ENCODE results near the gene CIRBP. TPM values are rescaled to one million over a fixed set of nuclear protein-coding genes. Genes with fewer than 3 reads are reported as not detected.

Gene CIRBP
- total and polyA plus RNA-seq, 2 of the 13 experiments (the other 11 are each of a cell fraction or from before 2014, with no cell fraction given), result 133 to 140 TPM

- TF ChIP-seq, protein P1, sequence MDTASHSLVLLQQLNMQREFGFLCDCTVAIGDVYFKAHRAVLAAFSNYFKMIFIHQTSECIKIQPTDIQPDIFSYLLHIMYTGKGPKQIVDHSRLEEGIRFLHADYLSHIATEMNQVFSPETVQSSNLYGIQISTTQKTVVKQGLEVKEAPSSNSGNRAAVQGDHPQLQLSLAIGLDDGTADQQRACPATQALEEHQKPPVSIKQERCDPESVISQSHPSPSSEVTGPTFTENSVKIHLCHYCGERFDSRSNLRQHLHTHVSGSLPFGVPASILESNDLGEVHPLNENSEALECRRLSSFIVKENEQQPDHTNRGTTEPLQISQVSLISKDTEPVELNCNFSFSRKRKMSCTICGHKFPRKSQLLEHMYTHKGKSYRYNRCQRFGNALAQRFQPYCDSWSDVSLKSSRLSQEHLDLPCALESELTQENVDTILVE (CRISPR knock-in tag; IDR thresholded peaks at IDR 0.05), result 0 out of 2 replicates have a peak, but pooled peaks have one; percentile 18
- TF ChIP-seq SIN3A (IDR thresholded peaks at IDR 0.05; ENCODE audit: borderline replicate concordance, low read depth, low read length) (0 out of 2 replicates have a peak, but pooled peaks have one; percentile 15), ZSCAN20 (CRISPR knock-in tag; IDR thresholded peaks at IDR 0.05; ENCODE audit: borderline replicate concordance) (no peak), ZNF75D (CRISPR knock-in tag; IDR thresholded peaks at IDR 0.05; ENCODE audit: borderline replicate concordance) (no peak), YEATS2 (CRISPR knock-in tag; IDR thresholded peaks at IDR 0.05; ENCODE audit: borderline replicate concordance) (no peak), NFRKB (IDR thresholded peaks at IDR 0.05) (no peak), CHD2 (IDR thresholded peaks at IDR 0.05; ENCODE audit: low read depth, low read length) (no peak), ZSCAN31 (CRISPR knock-in tag; IDR thresholded peaks at IDR 0.05; ENCODE audit: low read depth) (no peak), ZNF383 (CRISPR knock-in tag; IDR thresholded peaks at IDR 0.05; ENCODE audit: borderline replicate concordance) (no peak), SUZ12 (IDR thresholded peaks at IDR 0.05; ENCODE audit: low read depth, low read length) (no peak), ZMAT3 (CRISPR knock-in tag; conservative IDR thresholded peaks at IDR 0.05) (0 out of 2 replicates have a peak, but pooled peaks have one; percentile 77), ZBTB21 (CRISPR knock-in tag; IDR thresholded peaks at IDR 0.05) (no peak), ZBTB14 (CRISPR knock-in tag; IDR thresholded peaks at IDR 0.05) (no peak), IRF9 (CRISPR knock-in tag; IDR thresholded peaks at IDR 0.05; ENCODE audit: borderline replicate concordance) (no peak), CENPX (CRISPR knock-in tag; IDR thresholded peaks at IDR 0.05) (no peak), ZNF775 (CRISPR knock-in tag; IDR thresholded peaks at IDR 0.05; ENCODE audit: borderline replicate concordance) (no peak), BRCA1 (CRISPR knock-in tag; IDR thresholded peaks at IDR 0.05) (no peak), AKAP8 (CRISPR knock-in tag; IDR thresholded peaks at IDR 0.05) (peak; percentile 71; the same call in 1 of the 2 replicates)
- TF ChIP-seq, protein P2, sequence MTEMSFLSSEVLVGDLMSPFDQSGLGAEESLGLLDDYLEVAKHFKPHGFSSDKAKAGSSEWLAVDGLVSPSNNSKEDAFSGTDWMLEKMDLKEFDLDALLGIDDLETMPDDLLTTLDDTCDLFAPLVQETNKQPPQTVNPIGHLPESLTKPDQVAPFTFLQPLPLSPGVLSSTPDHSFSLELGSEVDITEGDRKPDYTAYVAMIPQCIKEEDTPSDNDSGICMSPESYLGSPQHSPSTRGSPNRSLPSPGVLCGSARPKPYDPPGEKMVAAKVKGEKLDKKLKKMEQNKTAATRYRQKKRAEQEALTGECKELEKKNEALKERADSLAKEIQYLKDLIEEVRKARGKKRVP (CRISPR knock-in tag; IDR thresholded peaks at IDR 0.05), result no peak
- TF ChIP-seq, protein P3, sequence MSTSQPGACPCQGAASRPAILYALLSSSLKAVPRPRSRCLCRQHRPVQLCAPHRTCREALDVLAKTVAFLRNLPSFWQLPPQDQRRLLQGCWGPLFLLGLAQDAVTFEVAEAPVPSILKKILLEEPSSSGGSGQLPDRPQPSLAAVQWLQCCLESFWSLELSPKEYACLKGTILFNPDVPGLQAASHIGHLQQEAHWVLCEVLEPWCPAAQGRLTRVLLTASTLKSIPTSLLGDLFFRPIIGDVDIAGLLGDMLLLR (CRISPR knock-in tag; IDR thresholded peaks at IDR 0.05), result no peak
- TF ChIP-seq, protein P4, sequence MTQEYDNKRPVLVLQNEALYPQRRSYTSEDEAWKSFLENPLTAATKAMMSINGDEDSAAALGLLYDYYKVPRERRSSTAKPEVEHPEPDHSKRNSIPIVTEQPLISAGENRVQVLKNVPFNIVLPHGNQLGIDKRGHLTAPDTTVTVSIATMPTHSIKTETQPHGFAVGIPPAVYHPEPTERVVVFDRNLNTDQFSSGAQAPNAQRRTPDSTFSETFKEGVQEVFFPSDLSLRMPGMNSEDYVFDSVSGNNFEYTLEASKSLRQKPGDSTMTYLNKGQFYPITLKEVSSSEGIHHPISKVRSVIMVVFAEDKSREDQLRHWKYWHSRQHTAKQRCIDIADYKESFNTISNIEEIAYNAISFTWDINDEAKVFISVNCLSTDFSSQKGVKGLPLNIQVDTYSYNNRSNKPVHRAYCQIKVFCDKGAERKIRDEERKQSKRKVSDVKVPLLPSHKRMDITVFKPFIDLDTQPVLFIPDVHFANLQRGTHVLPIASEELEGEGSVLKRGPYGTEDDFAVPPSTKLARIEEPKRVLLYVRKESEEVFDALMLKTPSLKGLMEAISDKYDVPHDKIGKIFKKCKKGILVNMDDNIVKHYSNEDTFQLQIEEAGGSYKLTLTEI (CRISPR knock-in tag; conservative IDR thresholded peaks at IDR 0.05), result no peak
- TF ChIP-seq, protein P5, sequence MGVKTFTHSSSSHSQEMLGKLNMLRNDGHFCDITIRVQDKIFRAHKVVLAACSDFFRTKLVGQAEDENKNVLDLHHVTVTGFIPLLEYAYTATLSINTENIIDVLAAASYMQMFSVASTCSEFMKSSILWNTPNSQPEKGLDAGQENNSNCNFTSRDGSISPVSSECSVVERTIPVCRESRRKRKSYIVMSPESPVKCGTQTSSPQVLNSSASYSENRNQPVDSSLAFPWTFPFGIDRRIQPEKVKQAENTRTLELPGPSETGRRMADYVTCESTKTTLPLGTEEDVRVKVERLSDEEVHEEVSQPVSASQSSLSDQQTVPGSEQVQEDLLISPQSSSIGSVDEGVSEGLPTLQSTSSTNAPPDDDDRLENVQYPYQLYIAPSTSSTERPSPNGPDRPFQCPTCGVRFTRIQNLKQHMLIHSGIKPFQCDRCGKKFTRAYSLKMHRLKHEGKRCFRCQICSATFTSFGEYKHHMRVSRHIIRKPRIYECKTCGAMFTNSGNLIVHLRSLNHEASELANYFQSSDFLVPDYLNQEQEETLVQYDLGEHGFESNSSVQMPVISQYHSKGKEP (CRISPR knock-in tag; IDR thresholded peaks at IDR 0.05), result no peak
Observed at GRCh38 chr19:1253514-1254080, 15.5 kb upstream of the CIRBP start (continued).

Data from HepG2 (cell line).